ENCODE data around the gene SCAI. TPM values are rescaled to one million over a fixed set of nuclear protein-coding genes. Genes with fewer than 3 reads are reported as not detected.
"Not testable (repeated sequence)": the region's sequence is repeated elsewhere in the genome, so short reads cannot be mapped to it uniquely, and the experiment has no call there.

Gene SCAI
- total RNA-seq, 6 experiments from 2014 or later = 1.8 to 5.5 (median 2.6) TPM

GRCh38 chr9:125088752-125089151, 54.6 kb downstream of the SCAI start:
- no peaks in the 10 kb centered on the region for H3K27me3 ChIP-seq
- no peaks in the 10 kb centered on the region for H3K9me3 ChIP-seq
- intact Hi-C loops (cut with DNase I) = no loop called here
- no peak overlapping the region for H3K27ac ChIP-seq
- DNase-seq = no peak
- H3K4me1 ChIP-seq = no peaks in the 10 kb centered on the region
- TF ChIP-seq POLR2A (IDR thresholded peaks at IDR 0.05) = no peak
- TF ChIP-seq CTCF (IDR thresholded peaks at IDR 0.05) = no peak
- no peak overlapping the region for H3K4me3 ChIP-seq
- no peaks in the 10 kb centered on the region for H3K36me3 ChIP-seq
- ATAC-seq = no peak
- 81% methylated on average over 5 of the region's 5 CpGs for WGBS (ENCODE audit: insufficient coverage, low coverage, low lambda C conversion rate, missing lambda C conversion rate)

GRCh38 chr9:125085703-125086477, 57.4 kb downstream of the SCAI start:
- H3K4me3 ChIP-seq = no peak overlapping the region
- H3K27ac ChIP-seq = no peak overlapping the region
- DNase-seq (no peak), ATAC-seq (no peak)
- no peaks in the 10 kb centered on the region for H3K9me3 ChIP-seq
- H3K4me1 ChIP-seq = no peaks in the 10 kb centered on the region
- no peaks in the 10 kb centered on the region for H3K36me3 ChIP-seq
- 88% methylated on average over 5 of the region's 6 CpGs for WGBS (ENCODE audit: insufficient coverage, low coverage, low lambda C conversion rate, missing lambda C conversion rate)
- TF ChIP-seq POLR2A (IDR thresholded peaks at IDR 0.05) = no peak
- TF ChIP-seq CTCF (IDR thresholded peaks at IDR 0.05) = no peak
- intact Hi-C loops (cut with DNase I) = no loop called here
- no peaks in the 10 kb centered on the region for H3K27me3 ChIP-seq

GRCh38 chr9:125082197-125082596, 61.1 kb downstream of the SCAI start:
- WGBS (ENCODE audit: insufficient coverage, low coverage, low lambda C conversion rate, missing lambda C conversion rate) = no CpG with 5 or more reads among the region's 6 CpGs
- DNase-seq; H3K9me3 ChIP-seq; H3K27ac ChIP-seq; ATAC-seq; H3K4me3 ChIP-seq; intact Hi-C loops (cut with DNase I); H3K36me3 ChIP-seq; H3K27me3 ChIP-seq; H3K4me1 ChIP-seq: not testable (repeated sequence)

GRCh38 chr9:125080797-125081196, 62.5 kb downstream of the SCAI start:
- DNase-seq; ATAC-seq; H3K27ac ChIP-seq; intact Hi-C loops (cut with DNase I); H3K36me3 ChIP-seq; H3K9me3 ChIP-seq; H3K4me1 ChIP-seq; H3K27me3 ChIP-seq; H3K4me3 ChIP-seq: not testable (repeated sequence)
- WGBS (ENCODE audit: insufficient coverage, low coverage, low lambda C conversion rate, missing lambda C conversion rate) = 88% methylated on average over 2 of the region's 2 CpGs

- H3K27ac ChIP-seq = no peak overlapping the region
- ATAC-seq (no peak), DNase-seq (no peak)
- TF ChIP-seq CTCF (IDR thresholded peaks at IDR 0.05) (no peak), POLR2A (IDR thresholded peaks at IDR 0.05) (no peak)
- intact Hi-C loops (cut with DNase I) = no loop called here
- H3K36me3 ChIP-seq = no peaks in the 10 kb centered on the region
- no peaks in the 10 kb centered on the region for H3K9me3 ChIP-seq
- no peaks in the 10 kb centered on the region for H3K4me1 ChIP-seq
- no peak overlapping the region for H3K4me3 ChIP-seq
- H3K27me3 ChIP-seq = no peaks in the 10 kb centered on the region
- WGBS (ENCODE audit: insufficient coverage, low coverage, low lambda C conversion rate, missing lambda C conversion rate) = 78% methylated on average over 2 of the region's 2 CpGs
These were observed 63.4 kb downstream of the SCAI start for GRCh38 chr9:125079931-125080330.

Data from right lobe of liver (tissue), 6 donors.